ENCODE results near the gene SH3PXD2B.
A peak's percentile ranks its signal among the peaks of the same experiment; 100 is the strongest.

SH3PXD2B gene

DNA sequence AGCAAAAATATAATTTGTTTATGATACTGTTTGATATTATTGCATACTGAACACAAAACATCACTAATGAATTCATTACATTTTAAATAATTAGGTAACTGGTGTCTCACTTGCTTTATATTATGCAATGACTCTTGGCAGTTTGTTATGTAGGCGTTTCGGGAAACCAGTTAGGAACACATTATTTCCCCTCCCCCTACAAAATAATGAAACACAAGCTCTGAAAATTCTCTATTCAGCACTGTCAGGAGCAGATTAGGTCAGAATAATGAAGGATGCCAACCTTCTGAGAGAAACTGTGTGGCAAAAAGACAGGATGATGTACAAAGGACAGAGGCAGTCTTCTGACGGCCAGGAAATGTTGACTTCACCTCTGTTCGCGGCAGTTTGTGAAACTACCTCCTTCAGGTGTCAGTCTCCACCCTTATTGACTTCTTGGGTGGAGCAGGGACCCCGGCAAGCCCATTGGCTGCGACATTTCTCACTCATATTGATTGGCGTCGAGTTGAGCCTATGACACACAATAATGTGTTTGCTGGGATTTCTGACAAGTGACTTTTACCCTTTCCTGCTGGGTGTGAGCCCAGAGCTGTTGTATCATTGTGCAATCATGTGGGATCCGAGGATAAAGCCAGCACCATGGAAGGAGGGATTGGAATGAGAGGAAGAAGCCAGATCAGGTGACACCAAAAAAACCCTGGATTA, 33.9 kb downstream of the SH3PXD2B start:
- peak overlapping the region; percentile 37 for H3K27ac ChIP-seq (ENCODE audit: low read depth, low read length)
- H3K4me1 ChIP-seq (ENCODE audit: insufficient read depth, low read length), result peaks cover 67% of the 10 kb centered on the region
- H3K9ac ChIP-seq (ENCODE audit: low read length), result no peak overlapping the region
- H3K36me3 ChIP-seq (ENCODE audit: insufficient read depth, low read length), result peaks cover 11% of the 10 kb centered on the region
- H3K9me3 ChIP-seq (ENCODE audit: low read length), result no peaks in the 10 kb centered on the region
- no peaks in the 10 kb centered on the region for H3K27me3 ChIP-seq (ENCODE audit: control insufficient read depth in 1 of 2, insufficient read depth in 2 of 2, low read length in 2 of 2)
- no peak overlapping the region for H3K4me3 ChIP-seq (ENCODE audit: low read depth in 1 of 2, low read length in 2 of 2)

DNA sequence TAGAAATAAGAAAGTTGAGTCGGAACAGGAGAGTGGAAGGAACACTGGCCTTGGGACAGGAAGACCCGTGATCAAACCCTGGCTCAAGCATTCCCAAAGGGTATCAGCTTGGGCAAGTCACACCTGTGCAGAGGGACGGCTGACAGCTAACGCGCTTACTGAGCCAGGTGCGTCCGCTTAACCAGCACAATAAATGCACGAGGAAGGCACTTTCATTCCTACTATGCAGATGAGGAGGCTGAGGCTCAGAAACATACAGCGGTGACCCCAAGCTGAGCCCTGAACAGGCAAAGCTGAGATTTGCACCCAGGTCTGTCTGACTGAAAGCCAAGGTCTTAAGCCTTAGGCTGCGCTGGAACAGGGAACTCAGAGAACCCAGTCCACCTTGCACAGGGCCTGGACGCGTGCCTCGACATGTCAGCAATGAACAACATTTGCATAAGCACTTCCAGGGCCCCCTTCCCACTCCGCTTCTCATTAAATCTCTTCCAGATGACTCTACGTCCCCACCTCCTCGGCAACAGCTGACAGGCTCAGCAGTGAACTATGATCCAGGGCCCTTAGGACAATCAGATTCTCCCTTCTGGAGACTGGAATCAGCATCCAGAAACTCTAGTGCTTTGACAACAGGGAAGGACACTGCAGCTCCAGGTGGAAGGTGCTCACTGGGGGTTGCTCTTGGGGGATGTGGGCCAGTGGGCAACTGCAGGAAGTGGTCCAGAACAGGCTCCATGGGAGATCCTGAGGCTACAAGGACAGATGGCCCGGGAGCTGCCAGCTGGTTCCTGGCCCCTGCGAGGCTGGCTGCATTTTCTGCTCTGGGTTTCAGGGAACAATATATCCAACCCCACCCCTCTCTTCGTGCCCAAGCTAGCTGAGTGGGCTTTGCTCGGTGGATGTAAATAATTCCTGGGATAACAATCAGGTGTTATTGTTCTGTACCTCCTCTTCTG, 35.2 kb downstream of the SH3PXD2B start:
- no peak overlapping the region for H3K4me3 ChIP-seq (ENCODE audit: low read depth in 1 of 2, low read length in 2 of 2)
- peak overlapping the region; percentile 74 for H3K27ac ChIP-seq (ENCODE audit: low read depth, low read length)
- H3K9me3 ChIP-seq (ENCODE audit: low read length), result no peaks in the 10 kb centered on the region
- no peaks in the 10 kb centered on the region for H3K27me3 ChIP-seq (ENCODE audit: control insufficient read depth in 1 of 2, insufficient read depth in 2 of 2, low read length in 2 of 2)
- H3K36me3 ChIP-seq (ENCODE audit: insufficient read depth, low read length), result peaks cover 11% of the 10 kb centered on the region
- peak overlapping the region; percentile 29 for H3K9ac ChIP-seq (ENCODE audit: low read length)
- H3K4me1 ChIP-seq (ENCODE audit: insufficient read depth, low read length), result peaks cover 65% of the 10 kb centered on the region

DNA sequence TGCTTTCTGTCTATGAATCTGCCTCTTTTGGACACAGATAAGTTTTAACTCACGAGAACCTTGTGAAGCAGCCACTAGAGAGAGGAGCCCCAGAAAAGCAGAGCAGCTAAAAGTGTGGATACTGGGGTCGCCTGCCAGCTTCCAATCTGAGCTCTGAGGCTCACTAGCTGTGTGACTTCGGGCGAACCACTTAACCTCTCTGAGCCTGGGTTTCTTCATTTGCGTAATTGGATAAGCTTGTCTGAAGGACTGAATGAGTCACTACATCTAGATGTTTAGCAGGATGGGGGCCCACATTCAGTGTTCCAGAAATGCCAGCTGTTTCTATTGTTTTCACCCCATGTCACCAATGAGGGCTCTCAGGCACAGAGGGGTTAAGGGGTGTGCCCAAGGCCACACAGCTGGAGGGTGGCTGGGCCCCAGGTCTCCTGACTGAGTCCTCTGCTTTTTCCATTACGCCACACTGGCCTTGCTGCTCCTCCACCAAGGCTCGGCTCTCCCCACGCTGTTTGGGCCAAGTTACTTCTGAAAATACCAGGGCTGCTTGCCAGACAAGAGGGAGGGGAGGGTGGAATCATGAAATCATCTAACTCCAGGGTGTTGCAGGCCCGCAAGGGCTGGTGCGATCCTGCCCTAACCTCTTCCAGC, 36.2 kb downstream of the SH3PXD2B start:
- Histone ChIP-seq H3K36me3 (ENCODE audit: insufficient read depth, low read length) (peaks cover 11% of the 10 kb centered on the region), H3K4me3 (ENCODE audit: low read depth in 1 of 2, low read length in 2 of 2) (no peak overlapping the region), H3K27ac (ENCODE audit: low read depth, low read length) (peak overlapping the region; percentile 74), H3K9ac (ENCODE audit: low read length) (peak overlapping the region; percentile 29), H3K9me3 (ENCODE audit: low read length) (no peaks in the 10 kb centered on the region), H3K4me1 (ENCODE audit: insufficient read depth, low read length) (peaks cover 72% of the 10 kb centered on the region), H3K27me3 (ENCODE audit: control insufficient read depth in 1 of 2, insufficient read depth in 2 of 2, low read length in 2 of 2) (no peaks in the 10 kb centered on the region)

DNA sequence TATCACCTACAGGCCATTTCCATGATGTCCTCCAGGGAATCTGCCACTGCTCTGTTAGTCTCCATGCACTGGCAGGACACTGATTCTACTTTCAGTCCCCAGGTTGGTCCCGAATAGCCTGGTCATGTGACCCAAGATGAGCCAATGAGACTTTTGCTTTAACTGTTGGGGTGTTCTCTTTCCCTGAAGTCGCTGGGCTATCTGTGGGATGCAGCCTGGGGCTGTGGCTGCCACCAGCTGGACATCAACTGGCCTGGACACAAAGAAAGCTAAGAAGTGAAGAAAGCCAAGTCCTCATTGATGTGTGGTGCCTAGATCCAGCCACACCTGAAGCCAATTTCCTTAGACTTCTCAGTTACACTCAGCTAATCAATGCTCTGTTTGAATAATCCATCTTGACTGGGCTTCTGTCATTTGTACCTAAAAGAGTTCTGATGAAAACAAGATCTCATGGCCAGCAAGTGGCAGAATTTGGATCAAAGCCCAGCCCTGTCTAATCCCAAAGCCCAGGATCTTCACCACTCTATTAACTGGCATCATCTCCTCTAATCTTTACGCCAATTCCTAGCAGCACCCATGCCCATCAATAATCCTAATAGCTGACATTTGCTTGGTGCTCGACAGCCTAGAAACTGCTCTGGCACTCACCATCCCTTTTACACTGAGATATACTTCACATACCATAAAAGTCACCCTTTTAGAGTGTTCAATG, 37.0 kb downstream of the SH3PXD2B start:
- Histone ChIP-seq H3K27ac (ENCODE audit: low read depth, low read length) (peak overlapping the region; percentile 74), H3K9ac (ENCODE audit: low read length) (no peak overlapping the region), H3K9me3 (ENCODE audit: low read length) (no peaks in the 10 kb centered on the region), H3K4me1 (ENCODE audit: insufficient read depth, low read length) (peaks cover 81% of the 10 kb centered on the region), H3K27me3 (ENCODE audit: control insufficient read depth in 1 of 2, insufficient read depth in 2 of 2, low read length in 2 of 2) (no peaks in the 10 kb centered on the region), H3K4me3 (ENCODE audit: low read depth in 1 of 2, low read length in 2 of 2) (no peak overlapping the region), H3K36me3 (ENCODE audit: insufficient read depth, low read length) (peaks cover 11% of the 10 kb centered on the region)

DNA sequence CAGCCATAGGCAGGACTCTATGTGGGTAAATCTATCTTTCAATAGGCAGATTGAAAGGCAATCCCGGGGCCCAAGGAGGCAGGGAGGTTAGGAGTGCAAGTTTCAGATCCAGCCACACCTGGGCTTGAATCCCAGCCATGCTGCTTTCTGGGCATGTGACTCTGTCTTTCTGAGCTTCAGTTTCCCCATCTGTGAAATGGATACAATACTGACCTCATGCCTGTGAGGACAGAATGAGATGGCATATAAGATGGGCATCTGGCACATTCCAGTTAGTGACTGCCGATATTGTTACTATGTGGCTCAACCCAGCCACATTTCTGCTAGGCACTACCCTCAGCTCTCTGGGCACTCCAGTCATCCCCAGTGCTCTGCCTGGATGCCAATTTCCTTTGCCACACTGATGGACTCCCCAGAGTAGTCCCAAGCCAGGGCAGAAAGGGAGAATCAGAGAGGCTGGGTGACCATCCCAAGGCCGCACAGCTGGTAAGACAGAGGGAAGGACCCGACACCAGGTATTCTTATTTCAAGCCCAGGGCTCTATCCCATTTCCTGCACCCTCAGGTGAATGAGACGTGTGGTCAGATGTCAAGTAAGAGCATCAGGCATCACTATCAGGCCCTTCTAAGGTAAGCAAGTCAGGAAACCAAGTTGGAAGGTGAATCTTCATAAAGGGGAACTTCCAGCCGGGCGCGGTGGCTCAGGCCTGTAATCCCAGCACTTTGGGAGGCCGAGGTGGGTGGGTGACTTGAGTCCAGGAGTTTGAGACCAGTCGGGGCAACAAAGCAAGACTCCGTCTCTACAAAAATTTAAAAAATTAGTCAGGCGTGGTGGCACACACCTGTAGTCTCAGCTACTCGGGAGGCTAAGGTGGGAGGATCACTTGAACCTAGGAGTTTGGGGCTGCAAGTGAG, 38.7 kb downstream of the SH3PXD2B start:
- Histone ChIP-seq H3K36me3 (ENCODE audit: insufficient read depth, low read length) (peaks cover under 1% of the 10 kb centered on the region), H3K27me3 (ENCODE audit: control insufficient read depth in 1 of 2, insufficient read depth in 2 of 2, low read length in 2 of 2) (no peaks in the 10 kb centered on the region), H3K9ac (ENCODE audit: low read length) (peak overlapping the region; percentile 13), H3K4me3 (ENCODE audit: low read depth in 1 of 2, low read length in 2 of 2) (no peak overlapping the region), H3K9me3 (ENCODE audit: low read length) (no peaks in the 10 kb centered on the region), H3K27ac (ENCODE audit: low read depth, low read length) (peak overlapping the region; percentile 48), H3K4me1 (ENCODE audit: insufficient read depth, low read length) (peaks cover 89% of the 10 kb centered on the region)

DNA sequence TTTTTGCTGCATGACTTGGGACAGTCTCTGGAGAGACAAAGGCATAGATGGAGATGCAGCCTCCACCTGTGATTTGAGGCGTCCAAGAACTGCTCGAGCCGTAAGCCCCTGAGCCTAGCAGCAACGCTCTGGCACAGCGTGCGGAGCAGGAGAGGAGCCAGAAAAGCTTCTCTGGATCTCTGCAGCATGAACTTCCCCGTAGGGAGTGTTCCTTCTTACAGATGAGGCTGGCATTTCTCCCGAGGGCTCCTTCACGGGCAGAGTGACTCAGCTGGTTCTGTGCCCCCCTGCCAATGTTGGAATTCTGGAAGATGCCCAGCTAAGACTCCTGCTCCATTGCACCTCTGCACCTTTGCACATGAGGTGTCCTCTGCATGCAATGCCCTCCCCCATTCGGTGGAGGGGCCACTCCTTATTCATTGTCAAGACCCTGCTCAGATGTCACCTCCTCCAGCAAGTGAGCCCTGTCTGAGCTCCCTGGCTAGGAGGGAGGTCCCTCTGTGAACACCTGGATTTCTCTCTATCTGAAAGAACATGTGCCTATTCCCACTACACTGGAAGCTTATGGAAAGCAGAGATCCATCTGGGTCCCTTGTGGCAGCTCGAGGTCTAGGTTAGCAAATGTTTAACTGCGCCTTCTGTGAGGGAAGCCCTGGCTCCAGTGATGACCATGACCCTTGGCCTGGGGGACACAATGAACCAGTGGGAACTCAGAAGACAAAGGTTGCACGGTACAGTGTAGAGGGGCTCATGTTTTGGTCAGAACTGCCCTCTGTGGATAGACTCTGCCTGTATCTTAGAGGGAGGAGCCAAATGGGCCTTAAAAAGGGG, 39.6 kb downstream of the SH3PXD2B start:
- no peaks in the 10 kb centered on the region for H3K36me3 ChIP-seq (ENCODE audit: insufficient read depth, low read length)
- peak overlapping the region; percentile 13 for H3K9ac ChIP-seq (ENCODE audit: low read length)
- peaks cover 82% of the 10 kb centered on the region for H3K4me1 ChIP-seq (ENCODE audit: insufficient read depth, low read length)
- H3K27me3 ChIP-seq (ENCODE audit: control insufficient read depth in 1 of 2, insufficient read depth in 2 of 2, low read length in 2 of 2), result no peaks in the 10 kb centered on the region
- H3K4me3 ChIP-seq (ENCODE audit: low read depth in 1 of 2, low read length in 2 of 2), result no peak overlapping the region
- peak overlapping the region; percentile 48 for H3K27ac ChIP-seq (ENCODE audit: low read depth, low read length)
- H3K9me3 ChIP-seq (ENCODE audit: low read length), result no peaks in the 10 kb centered on the region

DNA sequence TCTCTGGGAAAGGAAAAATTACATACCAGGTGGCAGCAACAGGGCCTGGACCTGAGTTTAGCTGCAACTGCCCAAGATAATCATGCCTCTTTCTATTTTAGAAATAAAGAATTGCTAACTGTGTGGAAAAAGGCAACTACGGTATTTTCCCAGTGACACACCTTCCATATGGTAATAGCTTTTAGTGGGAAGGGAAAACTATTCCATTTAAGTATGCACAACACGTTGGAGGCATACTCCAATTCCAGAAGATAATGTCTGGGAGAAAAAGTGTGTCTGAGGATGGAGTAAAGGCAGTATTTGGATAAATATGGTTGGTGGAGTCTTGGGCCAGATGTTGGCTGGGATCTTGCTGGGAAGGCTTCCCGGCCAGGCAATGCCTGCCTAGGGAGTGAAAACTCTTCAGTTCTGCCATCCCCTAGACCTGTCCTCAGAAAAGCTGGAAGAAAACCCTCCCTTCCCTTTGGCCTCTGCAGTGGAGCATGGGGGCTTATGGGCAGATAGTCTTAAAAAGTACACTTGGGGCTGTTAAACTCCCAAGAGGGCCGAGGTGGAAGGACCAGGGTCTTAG, 40.6 kb downstream of the SH3PXD2B start:
- H3K9ac ChIP-seq (ENCODE audit: low read length), result no peak overlapping the region
- H3K27ac ChIP-seq (ENCODE audit: low read depth, low read length), result peak overlapping the region; percentile 48
- H3K9me3 ChIP-seq (ENCODE audit: low read length), result no peaks in the 10 kb centered on the region
- H3K36me3 ChIP-seq (ENCODE audit: insufficient read depth, low read length), result no peaks in the 10 kb centered on the region
- H3K27me3 ChIP-seq (ENCODE audit: control insufficient read depth in 1 of 2, insufficient read depth in 2 of 2, low read length in 2 of 2), result no peaks in the 10 kb centered on the region
- no peak overlapping the region for H3K4me3 ChIP-seq (ENCODE audit: low read depth in 1 of 2, low read length in 2 of 2)
- H3K4me1 ChIP-seq (ENCODE audit: insufficient read depth, low read length), result peaks cover 71% of the 10 kb centered on the region

DNA sequence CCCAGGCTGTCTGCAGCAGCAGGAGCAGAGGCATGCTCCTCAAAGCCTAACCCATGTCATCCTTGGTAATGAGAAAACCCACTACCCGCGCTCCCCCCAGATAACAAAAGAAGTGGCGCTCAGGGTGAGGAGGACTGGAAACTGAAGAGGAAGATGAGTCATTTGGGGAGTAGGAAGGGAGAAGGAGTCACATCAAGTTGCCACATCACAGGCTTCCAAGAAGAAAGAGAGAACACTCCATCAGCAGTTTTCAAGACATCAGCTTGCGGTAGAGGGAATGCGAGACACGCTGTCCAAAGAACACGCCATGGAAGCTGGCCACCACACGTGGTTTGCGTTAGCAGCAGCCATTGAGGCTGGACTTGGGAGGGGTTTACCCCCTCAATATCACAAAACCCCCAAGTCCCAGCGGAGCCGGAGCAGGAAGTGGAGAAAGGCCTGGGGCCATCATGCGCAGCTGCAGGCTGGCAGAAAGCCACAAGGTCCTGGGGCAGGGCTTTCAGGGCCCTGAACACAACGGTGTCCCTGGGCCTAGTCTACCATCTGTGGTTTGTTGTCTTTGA, 41.5 kb downstream of the SH3PXD2B start:
- H3K27ac ChIP-seq (ENCODE audit: low read depth, low read length), result peak overlapping the region; percentile 48
- H3K9me3 ChIP-seq (ENCODE audit: low read length), result no peaks in the 10 kb centered on the region
- no peaks in the 10 kb centered on the region for H3K27me3 ChIP-seq (ENCODE audit: control insufficient read depth in 1 of 2, insufficient read depth in 2 of 2, low read length in 2 of 2)
- no peaks in the 10 kb centered on the region for H3K36me3 ChIP-seq (ENCODE audit: insufficient read depth, low read length)
- peaks cover 64% of the 10 kb centered on the region for H3K4me1 ChIP-seq (ENCODE audit: insufficient read depth, low read length)
- H3K4me3 ChIP-seq (ENCODE audit: low read depth in 1 of 2, low read length in 2 of 2), result no peak overlapping the region
- H3K9ac ChIP-seq (ENCODE audit: low read length), result no peak overlapping the region

DNA sequence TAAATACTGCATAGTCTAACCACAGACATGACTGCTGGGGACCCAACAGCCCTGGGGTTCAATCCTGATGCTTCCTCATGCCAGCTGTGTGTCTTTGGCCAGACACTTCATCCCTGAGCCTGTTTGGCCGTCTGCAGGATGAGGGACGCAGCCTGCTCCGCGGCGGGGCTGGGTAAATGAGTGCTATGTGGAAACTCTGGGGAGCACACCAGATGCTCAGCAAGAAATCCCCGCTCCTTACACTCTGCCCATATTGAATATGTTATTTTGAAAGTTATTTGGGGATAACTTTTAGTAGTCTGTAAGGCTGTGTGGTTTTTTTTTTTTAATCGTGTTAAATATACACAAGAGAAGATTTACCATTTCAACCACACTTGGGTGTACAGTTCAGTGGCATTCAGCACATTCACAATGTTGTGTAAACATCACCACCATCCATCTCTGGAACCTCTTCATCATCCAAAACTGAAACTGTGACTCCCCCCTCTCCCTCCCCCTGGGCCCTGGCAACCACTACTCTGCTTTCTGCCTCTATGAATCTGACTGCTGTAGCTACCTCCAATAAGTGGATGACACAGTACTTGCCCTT, 42.7 kb downstream of the SH3PXD2B start:
- Histone ChIP-seq H3K9me3 (ENCODE audit: low read length) (no peaks in the 10 kb centered on the region), H3K36me3 (ENCODE audit: insufficient read depth, low read length) (no peaks in the 10 kb centered on the region), H3K4me3 (ENCODE audit: low read depth in 1 of 2, low read length in 2 of 2) (peak overlapping the region in 1 of 2 donors; percentile 30), H3K4me1 (ENCODE audit: insufficient read depth, low read length) (peaks cover 62% of the 10 kb centered on the region), H3K27me3 (ENCODE audit: control insufficient read depth in 1 of 2, insufficient read depth in 2 of 2, low read length in 2 of 2) (no peaks in the 10 kb centered on the region), H3K27ac (ENCODE audit: low read depth, low read length) (peak overlapping the region; percentile 88), H3K9ac (ENCODE audit: low read length) (no peak overlapping the region)
